HK-2 (cell line): ENCODE data around the gene LDLR.
A peak's percentile ranks its signal among the peaks of the same experiment; 100 is the strongest.
"Not testable (repeated sequence)": the region's sequence is repeated elsewhere in the genome, so short reads cannot be mapped to it uniquely, and the experiment has no call there.

Source experiments
- DNase-seq: peaks from one replicate; pipeline ENCODE4 v3.0.0-alpha.2; 2018; ENCODE audit not compliant: unreplicated experiment

Gene LDLR

DNA sequence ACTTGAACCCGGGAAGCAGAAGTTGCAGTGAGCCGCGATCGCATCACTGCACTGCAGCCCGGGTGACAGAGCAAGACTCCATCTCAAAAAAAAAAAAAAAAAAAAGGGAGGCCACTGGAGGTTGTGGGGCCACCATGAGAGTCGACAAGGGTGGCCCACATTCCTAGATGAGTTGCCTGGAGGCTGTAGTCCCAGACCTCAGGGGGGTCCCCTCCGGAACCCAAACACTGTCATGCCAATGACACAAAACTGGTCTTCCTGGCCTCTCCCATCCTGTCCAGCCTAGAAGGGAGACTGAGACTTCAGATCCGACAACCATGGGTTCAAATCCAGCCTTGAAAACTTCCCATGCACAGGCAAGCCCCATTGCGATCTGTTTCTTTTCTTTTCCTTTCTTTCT is 51.6 kb downstream of the LDLR start:
- DNase-seq, result no peak

DNA sequence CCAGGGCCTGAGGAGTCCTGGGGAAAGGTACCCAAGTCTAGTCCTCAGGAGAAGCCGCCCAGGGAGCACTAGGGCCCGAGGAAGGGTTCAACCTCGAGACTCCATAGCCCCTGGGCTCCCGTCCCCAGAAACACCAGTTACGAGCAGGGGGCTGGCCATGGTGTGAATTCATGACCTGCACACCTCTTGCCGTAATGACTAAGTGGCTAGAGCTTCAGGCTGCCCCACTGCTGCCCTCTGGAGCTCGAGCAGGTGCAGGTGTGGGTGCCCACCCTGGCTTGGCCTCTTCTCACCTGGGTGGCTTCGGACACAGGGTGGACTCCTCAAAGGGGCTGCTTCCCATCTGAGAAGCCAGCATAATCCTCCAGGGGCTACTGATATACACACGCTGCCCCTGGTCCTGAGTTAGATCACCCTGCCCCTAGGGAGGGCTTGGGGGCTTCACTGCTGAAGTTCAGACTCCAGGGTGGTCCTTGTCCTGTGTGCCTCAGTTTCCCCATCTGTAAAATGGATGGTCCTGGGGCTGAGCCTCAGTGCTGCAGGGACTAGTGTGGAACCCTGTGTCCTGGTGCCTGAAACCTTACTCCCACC is 52.8 kb downstream of the LDLR start:
- DNase-seq, result peak; percentile 67

DNA sequence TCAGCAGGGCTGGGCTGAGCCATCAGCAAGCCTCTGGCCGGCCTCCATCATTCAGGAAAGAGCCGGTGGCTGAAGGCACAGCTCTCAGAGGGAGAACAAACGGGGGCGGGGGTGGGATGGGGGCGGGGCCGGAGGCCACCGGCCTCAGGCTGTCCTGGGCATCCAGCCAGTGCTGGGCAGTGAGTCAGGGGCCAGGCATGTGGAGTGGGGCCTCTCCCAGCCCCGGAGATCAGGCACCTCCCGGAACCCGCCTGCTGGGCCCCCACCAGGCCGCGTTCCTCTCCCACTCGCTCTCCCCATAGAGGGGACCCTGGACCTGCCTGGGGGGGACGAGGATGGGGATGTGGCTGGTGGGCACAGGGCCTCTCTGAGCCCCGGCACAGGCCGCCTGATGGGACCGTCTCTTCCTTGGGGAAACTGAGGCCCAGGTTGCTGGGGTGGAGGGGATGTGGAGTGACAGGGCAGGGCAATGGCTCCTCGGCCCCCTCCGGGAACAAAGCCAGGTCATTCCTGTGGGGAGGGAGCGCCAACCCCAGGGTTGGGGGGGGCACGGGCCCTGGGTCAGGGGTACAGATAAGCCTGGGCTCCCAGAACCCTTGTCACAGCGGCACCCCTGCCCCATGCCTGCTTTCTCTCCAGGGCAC is 53.4 kb downstream of the LDLR start:
- peak; percentile 98 for DNase-seq

GRCh38 chr19:11145536-11145924 is 56.3 kb downstream of the LDLR start:
- no peak for DNase-seq

DNA sequence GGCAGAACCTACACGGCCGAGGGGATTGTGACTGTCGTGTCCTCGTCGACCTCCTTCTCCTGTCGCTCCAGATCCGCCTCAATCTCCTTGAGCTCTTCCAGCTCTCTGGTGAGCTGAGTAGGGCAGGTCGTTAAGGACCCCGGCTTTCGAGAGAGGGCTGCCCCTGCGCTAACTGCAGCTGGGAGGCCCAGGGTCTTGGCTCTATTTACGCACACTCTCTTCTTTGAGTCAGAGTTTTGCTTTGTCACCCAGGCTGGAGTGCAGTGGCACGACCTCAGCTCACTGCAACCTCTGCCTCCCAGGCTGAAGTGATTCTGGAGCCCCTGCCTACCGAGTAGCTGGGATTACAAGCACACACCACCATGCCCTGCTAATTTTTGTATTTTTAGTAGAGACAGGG is 58.7 kb downstream of the LDLR start:
- DNase-seq, result no peak

DNA sequence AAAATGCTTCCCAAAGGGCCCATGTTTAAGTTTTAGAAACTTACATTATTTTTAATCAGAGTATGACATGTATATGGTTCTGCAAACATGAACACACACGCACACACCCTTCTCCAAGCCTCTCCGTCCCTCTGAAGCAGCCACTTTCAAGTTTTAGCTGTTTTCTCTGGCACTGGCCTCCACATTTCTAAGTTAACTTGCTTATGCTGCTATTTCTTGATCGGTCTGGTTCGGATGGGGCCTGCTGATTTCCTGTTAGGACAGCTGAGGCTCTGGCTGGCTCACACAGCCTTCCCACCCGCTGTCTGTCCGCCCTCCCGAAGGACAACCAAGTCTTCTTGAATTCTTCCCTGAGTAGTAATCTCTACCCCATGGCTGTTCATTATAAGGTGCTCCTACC is 61.9 kb downstream of the LDLR start:
- no peak for DNase-seq

DNA sequence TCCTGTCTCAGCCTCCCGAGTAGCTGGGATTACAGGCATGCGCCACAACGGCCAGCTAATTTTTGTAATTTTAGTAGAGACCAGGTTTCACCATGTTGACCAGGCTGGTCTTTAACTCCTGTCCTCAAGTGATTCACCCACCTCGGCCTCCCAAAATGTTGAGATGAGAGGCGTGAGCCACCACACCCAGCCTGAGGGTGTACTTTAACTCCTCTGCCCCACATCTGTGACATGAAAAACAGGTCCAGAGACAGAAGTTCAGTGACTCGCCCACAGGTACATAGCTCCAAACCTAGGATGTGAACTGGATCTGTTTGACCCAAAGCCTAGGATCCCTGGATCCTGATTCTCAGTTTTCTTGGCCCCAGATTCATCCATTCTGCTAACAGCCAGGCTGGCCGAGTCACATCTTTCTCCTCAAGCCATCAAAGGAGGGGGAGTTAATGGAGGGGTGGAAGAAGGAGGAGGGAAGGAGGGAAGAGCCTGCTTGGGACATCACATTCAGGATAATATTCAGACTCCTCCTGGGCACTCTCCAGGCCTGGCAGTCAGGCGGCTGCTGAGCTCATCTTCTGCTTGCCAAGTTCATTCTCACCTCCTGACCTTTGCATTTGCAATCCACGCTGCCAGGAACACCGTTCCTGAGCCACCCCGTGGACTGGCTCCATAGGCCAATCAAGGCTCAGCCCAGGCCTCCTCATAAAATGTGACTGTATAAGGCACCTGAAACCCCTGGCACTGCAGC is 63.2 kb downstream of the LDLR start:
- DNase-seq, result no peak

- DNase-seq, result no peak
Observed at GRCh38 chr19:11154683-11155047, 65.4 kb downstream of the LDLR start.

DNA sequence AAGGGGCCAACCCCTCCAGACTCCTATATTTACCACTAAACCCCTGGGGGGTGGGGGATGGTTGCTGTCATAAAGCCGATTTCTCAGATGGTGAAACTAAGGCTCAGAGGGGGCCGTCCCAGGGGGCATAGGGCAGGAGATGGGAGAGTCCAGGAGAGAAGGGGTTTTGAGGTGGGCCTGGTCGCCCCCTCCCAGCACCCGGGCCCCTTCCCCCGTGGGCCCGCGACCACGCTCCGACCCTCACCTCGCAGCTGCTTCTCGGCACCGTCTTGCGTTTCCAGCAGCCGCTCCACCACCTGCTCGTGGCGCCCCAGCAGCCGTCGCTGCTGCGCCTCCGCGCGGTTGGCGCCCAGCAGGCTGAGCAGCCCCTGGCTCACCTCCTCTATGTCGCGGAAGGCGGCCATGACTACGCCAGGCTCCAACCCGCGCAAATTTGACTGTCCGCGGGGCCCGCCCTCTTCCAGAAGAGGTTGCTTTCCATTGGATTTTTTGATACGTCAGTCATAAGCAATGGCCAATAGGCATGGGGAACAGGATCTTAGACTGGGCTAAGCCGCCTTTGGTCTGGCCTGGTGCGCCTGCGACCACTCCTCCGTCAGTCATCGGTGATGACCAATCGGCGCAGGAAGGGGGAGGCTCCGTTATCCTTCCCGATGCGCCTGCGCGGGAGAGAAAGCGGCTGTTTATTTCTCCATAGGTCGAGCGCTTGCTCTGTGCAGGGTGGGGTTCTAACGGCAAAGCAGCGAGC is 66.3 kb downstream of the LDLR start, which contains the start of gene SPC24:
Gene SPC24 (minus strand): TSS at position 410 of the 748 bp plus-strand sequence. CDS start 6 bp downstream, at position 404.
- DNase-seq, result peak; percentile 96

- DNase-seq, result no peak
Observed at GRCh38 chr19:11159598-11160439, 70.6 kb downstream of the LDLR start.

- DNase-seq, result not testable (repeated sequence)
Observed at GRCh38 chr19:11160440-11160768, 71.1 kb downstream of the LDLR start.

GRCh38 chr19:11164296-11164695 is 75.0 kb downstream of the LDLR start:
- DNase-seq, result no peak

- no peak for DNase-seq
Observed at GRCh38 chr19:11164879-11165406, 75.7 kb downstream of the LDLR start.

GRCh38 chr19:11165486-11166030 is 76.3 kb downstream of the LDLR start:
- DNase-seq, result no peak

DNA sequence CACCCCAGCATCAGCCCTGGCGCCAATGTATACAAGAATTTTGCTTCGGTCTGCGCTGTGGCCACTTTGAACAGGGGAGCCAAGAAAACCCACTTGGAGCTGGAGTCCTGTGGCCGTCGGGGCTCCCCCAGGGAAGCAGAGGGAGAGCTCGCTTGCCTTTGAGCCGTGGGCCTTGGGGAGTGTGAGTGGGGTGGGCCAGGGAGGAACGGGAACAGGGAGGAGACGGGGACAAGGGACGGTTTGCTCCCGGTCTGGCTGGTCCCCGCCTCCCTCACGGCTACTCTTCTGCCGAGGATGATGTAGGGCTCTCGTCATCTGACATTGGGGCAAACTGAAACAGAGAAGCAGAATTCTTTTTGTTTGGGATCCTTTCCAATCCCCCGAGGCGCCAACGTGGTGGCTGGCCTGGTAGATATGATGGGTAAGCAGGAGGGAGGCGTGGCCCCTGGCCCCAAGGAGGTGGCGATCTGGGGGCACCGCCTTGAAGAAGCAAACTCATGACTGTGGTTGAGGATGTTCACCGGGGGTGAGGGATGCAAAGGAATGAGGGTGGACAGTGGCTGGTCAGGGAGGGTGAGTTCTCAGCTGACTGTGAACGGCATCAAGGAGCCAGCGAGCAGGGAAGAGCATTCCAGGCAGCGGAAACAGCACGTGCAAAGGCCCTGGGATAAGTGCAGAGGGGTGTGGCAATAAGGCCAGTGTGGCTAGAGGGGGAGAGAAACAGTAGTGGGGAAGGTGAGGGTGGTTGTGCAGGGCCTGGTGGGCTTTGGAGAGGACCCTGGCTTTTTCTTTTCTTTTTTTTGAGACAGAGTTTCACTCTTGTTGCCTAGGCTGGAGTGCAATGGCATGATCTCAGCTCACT is 77.2 kb downstream of the LDLR start:
- no peak for DNase-seq

GRCh38 chr19:11168568-11168967 is 79.3 kb downstream of the LDLR start:
- peak; percentile 75 for DNase-seq

DNA sequence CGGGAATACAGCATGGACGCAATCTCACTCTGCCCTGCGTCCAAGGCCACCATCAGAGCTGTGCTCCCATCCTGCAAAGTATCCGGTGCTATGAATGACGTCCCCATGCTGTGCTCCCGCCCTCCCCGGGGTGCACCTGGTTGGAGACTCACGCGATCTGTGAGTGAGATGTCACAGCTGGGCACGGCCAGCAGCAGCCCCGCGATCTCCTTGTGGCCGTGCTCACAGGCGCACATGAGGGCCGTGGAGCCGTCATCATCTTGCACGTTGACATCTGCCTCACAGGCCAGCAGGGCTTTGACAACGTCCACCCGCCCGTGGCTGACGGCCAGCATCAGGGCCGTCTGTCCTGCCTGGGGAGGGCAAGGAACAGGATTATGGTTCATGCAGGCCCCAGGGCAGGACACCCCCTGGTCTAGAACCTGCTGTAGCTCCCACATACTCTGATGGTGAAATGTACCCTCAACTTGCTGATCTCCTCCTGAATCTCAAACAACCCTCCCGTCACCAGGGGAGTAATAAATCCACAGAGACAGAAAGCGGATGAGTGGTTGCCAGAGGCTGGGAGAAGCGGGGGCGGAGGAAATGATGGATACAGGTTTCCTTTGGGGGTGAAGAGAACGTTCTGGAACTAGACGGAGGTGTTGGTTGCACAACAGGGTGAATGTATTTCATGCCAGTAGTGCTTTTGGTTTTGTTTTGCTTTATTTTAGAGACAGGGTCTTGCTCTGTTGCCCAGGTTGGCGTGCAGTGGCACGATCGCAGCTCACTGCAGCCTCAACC is 80.8 kb downstream of the LDLR start:
- no peak for DNase-seq

GRCh38 chr19:11171144-11171543 is 81.9 kb downstream of the LDLR start:
- no peak for DNase-seq

DNA sequence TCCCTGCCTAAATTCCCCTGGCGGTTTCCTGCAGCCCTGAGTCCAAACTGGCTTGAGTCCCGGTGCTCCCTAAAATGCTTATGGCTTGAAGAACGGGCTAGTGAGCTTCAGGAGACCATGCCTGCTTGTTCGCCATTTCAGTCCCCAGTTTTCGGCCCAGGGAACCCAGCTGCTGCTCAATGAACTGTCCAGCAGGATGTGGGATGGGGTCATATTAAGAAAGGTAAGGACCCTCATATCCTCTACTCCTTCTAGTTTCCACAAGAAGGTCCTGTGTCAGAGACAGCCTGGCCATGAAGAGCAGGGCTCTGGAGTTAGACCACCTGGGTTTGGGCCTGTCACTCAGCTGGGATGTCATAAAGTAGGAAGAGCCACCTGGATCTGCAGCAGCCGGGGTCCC is 83.3 kb downstream of the LDLR start:
- DNase-seq, result no peak
